Neural progenitor cell (in vitro differentiated cells): ENCODE measurements around the gene PRRT3. TPM values are rescaled to one million over a fixed set of nuclear protein-coding genes. Genes with fewer than 3 reads are reported as not detected.

Experiments
- DNase-seq: peaks from one replicate; pipeline ENCODE4 v3.0.0-alpha.2; 2016; ENCODE audit warnings: low spot score
- H2AFZ ChIP-seq: fragments of 200-600 bp; sonication (generic); replicated peaks from 2 replicates; pipeline ENCODE4 v1.6.1; 2016; ENCODE audit warnings: antibody characterized with exemption
- H3F3A ChIP-seq: fragments of 200-600 bp; sonication (generic); 2 replicates; pipeline ENCODE4 v1.6.1; 2016; ENCODE audit warnings: antibody characterized with exemption, low read depth
- H3K27ac ChIP-seq: fragments of 200-600 bp; sonication (generic); 2 replicates; pipeline ENCODE4 v1.5.1; 2016; ENCODE audit warnings: mild to moderate bottlenecking
- H3K27me3 ChIP-seq: fragments of 200-600 bp; sonication (generic); 2 replicates; pipeline ENCODE4 v1.6.1; 2016; ENCODE audit warnings: mild to moderate bottlenecking, moderate library complexity
- H3K36me3 ChIP-seq: fragments of 200-600 bp; sonication (generic); 2 replicates; pipeline ENCODE4 v1.5.1; 2016
- H3K4me1 ChIP-seq: fragments of 200-600 bp; sonication (generic); 2 replicates; pipeline ENCODE4 v1.6.1; 2016; ENCODE audit warnings: mixed run types
- H3K4me2 ChIP-seq: fragments of 200-600 bp; sonication (generic); 2 replicates; pipeline ENCODE4 v1.6.1; 2016
- H3K4me3 ChIP-seq: fragments of 200-600 bp; sonication (generic); 2 replicates; pipeline ENCODE4 v1.5.1; 2016
- H3K79me2 ChIP-seq: fragments of 200-600 bp; sonication (generic); 2 replicates; pipeline ENCODE4 v1.6.1; 2016; ENCODE audit warnings: low read depth
- H3K9ac ChIP-seq: fragments of 200-600 bp; sonication (generic); 2 replicates; pipeline ENCODE4 v1.6.1; 2016
- H3K9me3 ChIP-seq: fragments of 200-600 bp; sonication (generic); 2 replicates; pipeline ENCODE4 v1.5.1; 2016; ENCODE audit warnings: low read depth
- H4K20me1 ChIP-seq: fragments of 200-600 bp; sonication (generic); 2 replicates; pipeline ENCODE4 v1.6.1; 2016; ENCODE audit warnings: low read depth
- H3K27ac Mint-ChIP-seq: 3 replicates; pipeline ENCODE4 v1.8.0; 2021; ENCODE audit warnings: mixed read lengths
- H3K27me3 Mint-ChIP-seq: 2 replicates; pipeline ENCODE4 v1.8.0; 2022; ENCODE audit warnings: low read depth, mild to moderate bottlenecking, inconsistent platforms, moderate library complexity, mixed read lengths; ENCODE audit not compliant: insufficient read depth
- H3K36me3 Mint-ChIP-seq: 3 replicates; pipeline ENCODE4 v1.8.0; 2021; ENCODE audit warnings: mixed read lengths
- H3K4me1 Mint-ChIP-seq: 3 replicates; pipeline ENCODE4 v1.8.0; 2021; ENCODE audit warnings: mixed read lengths
- H3K4me3 Mint-ChIP-seq: 3 replicates; pipeline ENCODE4 v1.8.0; 2021; ENCODE audit warnings: mild to moderate bottlenecking, moderate library complexity, mixed read lengths
- H3K9me3 Mint-ChIP-seq: 3 replicates; pipeline ENCODE4 v1.8.0; 2020; ENCODE audit warnings: mixed read lengths
- EZH2 ChIP-seq: fragments of 200-600 bp; sonication (generic); IDR thresholded peaks from 2 replicates; pipeline ENCODE4 v1.6.1; 2017; ENCODE audit warnings: antibody characterized with exemption, mild to moderate bottlenecking, moderate library complexity
- EZH2phosphoT487 ChIP-seq: fragments of 200-600 bp; sonication (generic); IDR thresholded peaks from 2 replicates; pipeline ENCODE4 v1.6.1; 2017; ENCODE audit warnings: antibody characterized with exemption
- total RNA-seq: library from RNA; depleted of rRNA; stranded (reverse); fragments of >200 nt; gene quantifications from 2 replicates; pipeline ENCODE4 v1.2.3, GENCODE V29; 2015; ENCODE audit warnings: low replicate concordance
- TF ChIP-seq, protein P1 (sequence below): fragments of 200-600 bp; sonication (generic); IDR thresholded peaks from 2 replicates; pipeline ENCODE4 v1.5.1; 2017; ENCODE audit warnings: antibody characterized with exemption, mild to moderate bottlenecking

Gene PRRT3
- total RNA-seq, 1 donor from 2014 or later = 2.6 TPM

GRCh38 chr3:9986230-9986725 is 34.1 kb upstream of the PRRT3 start:
- peaks cover 7% of the 10 kb centered on the region for H3K4me1 ChIP-seq
- no peaks in the 10 kb centered on the region for H3K9me3 ChIP-seq
- DNase-seq = no peak
- H3K4me3 ChIP-seq = peak overlapping the region; percentile 82
- peaks cover 15% of the 10 kb centered on the region for H3K4me1 Mint-ChIP-seq
- H3K27me3 ChIP-seq = no peaks in the 10 kb centered on the region
- TF ChIP-seq EZH2phosphoT487 = no peak
- TF ChIP-seq, protein P1, sequence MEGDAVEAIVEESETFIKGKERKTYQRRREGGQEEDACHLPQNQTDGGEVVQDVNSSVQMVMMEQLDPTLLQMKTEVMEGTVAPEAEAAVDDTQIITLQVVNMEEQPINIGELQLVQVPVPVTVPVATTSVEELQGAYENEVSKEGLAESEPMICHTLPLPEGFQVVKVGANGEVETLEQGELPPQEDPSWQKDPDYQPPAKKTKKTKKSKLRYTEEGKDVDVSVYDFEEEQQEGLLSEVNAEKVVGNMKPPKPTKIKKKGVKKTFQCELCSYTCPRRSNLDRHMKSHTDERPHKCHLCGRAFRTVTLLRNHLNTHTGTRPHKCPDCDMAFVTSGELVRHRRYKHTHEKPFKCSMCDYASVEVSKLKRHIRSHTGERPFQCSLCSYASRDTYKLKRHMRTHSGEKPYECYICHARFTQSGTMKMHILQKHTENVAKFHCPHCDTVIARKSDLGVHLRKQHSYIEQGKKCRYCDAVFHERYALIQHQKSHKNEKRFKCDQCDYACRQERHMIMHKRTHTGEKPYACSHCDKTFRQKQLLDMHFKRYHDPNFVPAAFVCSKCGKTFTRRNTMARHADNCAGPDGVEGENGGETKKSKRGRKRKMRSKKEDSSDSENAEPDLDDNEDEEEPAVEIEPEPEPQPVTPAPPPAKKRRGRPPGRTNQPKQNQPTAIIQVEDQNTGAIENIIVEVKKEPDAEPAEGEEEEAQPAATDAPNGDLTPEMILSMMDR = no peak
- H3K9me3 Mint-ChIP-seq = no peaks in the 10 kb centered on the region
- peaks cover 4% of the 10 kb centered on the region for H3F3A ChIP-seq
- H3K79me2 ChIP-seq = peaks cover 72% of the 10 kb centered on the region
- peaks cover 6% of the 10 kb centered on the region for H4K20me1 ChIP-seq
- peak overlapping the region; percentile 87 for H3K4me2 ChIP-seq
- H3K9ac ChIP-seq = peak overlapping the region; percentile 89
- no peak overlapping the region for H3K27ac ChIP-seq
- peak overlapping the region; percentile 95 for H2AFZ ChIP-seq
- H3K27ac Mint-ChIP-seq = peak overlapping the region; percentile 93
- no peaks in the 10 kb centered on the region for H3K36me3 ChIP-seq
- peak overlapping the region; percentile 97 for H3K4me3 Mint-ChIP-seq
- H3K36me3 Mint-ChIP-seq = no peaks in the 10 kb centered on the region
- peaks cover 3% of the 10 kb centered on the region for H3K27me3 Mint-ChIP-seq

DNA sequence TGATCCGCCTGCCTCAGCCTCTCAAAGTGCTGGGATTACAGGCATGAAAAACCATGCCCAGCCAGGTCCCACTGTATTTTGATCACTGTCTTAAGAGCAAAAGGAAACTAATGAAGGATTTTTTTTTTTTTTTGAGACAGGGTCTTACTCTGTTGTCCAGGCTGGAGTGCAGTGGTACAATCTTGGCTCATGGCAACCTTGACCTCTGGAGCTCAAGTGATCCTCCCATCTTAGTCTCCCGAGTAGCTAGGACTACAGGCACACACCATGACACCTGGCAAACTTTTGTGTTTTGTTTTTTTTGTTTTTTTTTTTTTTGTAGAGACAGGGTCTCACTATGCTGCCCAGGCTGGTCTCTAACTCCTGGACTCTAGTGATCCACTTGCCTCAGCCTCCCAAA is 28.0 kb upstream of the PRRT3 start:
- no peaks in the 10 kb centered on the region for H3K4me1 ChIP-seq
- H3K4me3 ChIP-seq = no peak overlapping the region
- no peak overlapping the region for H3K9ac ChIP-seq
- no peak overlapping the region for H3K4me3 Mint-ChIP-seq
- H3K4me2 ChIP-seq = no peak overlapping the region
- H3K79me2 ChIP-seq = peaks cover 15% of the 10 kb centered on the region
- no peaks in the 10 kb centered on the region for H3K27me3 ChIP-seq
- TF ChIP-seq, protein P1 = no peak
- TF ChIP-seq EZH2phosphoT487 (no peak), EZH2 (no peak)
- peaks cover 2% of the 10 kb centered on the region for H3F3A ChIP-seq
- no peaks in the 10 kb centered on the region for H3K27me3 Mint-ChIP-seq
- H3K9me3 Mint-ChIP-seq = no peaks in the 10 kb centered on the region
- H4K20me1 ChIP-seq = no peaks in the 10 kb centered on the region
- no peaks in the 10 kb centered on the region for H3K9me3 ChIP-seq
- no peaks in the 10 kb centered on the region for H3K36me3 ChIP-seq
- no peak for DNase-seq
- no peak overlapping the region for H3K27ac ChIP-seq
- H3K36me3 Mint-ChIP-seq = peaks cover 5% of the 10 kb centered on the region
- no peak overlapping the region for H2AFZ ChIP-seq
- H3K27ac Mint-ChIP-seq = no peak overlapping the region
- H3K4me1 Mint-ChIP-seq = no peaks in the 10 kb centered on the region

DNA sequence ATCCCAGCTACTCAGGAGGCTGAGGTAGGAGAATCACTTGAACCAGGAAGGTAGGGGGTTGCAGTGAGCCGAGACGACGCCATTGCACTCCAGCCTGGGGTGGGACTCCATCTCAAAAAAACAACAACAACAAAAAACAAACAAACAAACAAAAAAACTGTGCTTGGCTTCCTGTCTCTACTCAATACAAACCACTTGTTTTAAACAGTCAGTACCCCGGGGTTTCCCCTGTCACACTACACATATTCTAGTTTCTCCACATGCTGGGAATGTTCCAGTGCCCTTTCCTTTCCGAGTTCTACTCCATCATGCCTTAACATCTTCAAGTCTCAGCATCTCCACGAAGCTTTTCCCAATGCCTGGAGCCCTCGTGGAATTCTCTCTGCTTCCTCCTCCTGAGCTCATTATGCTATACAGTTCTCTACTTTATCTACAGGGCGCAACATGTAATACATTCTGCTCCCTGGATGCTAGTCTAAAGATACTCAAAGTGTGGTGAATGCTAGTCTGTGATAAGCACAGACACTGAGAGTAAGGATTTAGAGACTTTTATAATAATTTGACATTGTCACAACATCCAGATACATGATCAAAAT is 26.6 kb upstream of the PRRT3 start:
- Histone ChIP-seq H3K36me3 (peaks cover 4% of the 10 kb centered on the region), H4K20me1 (no peaks in the 10 kb centered on the region), H3F3A (no peaks in the 10 kb centered on the region), H3K9me3 (no peaks in the 10 kb centered on the region), H3K4me2 (no peak overlapping the region), H3K4me3 (no peak overlapping the region), H3K9ac (no peak overlapping the region), H2AFZ (no peak overlapping the region), H3K27me3 (no peaks in the 10 kb centered on the region), H3K27ac (no peak overlapping the region), H3K79me2 (peaks cover 7% of the 10 kb centered on the region), H3K4me1 (no peaks in the 10 kb centered on the region)
- TF ChIP-seq, protein P1 = no peak
- no peak for TF ChIP-seq EZH2phosphoT487
- Mint-ChIP-seq H3K4me3 (no peak overlapping the region), H3K4me1 (no peaks in the 10 kb centered on the region), H3K9me3 (no peaks in the 10 kb centered on the region), H3K27me3 (no peaks in the 10 kb centered on the region), H3K27ac (no peak overlapping the region), H3K36me3 (peaks cover 7% of the 10 kb centered on the region)
- DNase-seq = no peak
